Ammon's horn (tissue), 1 donor: ENCODE results near the gene KCNMA1.

Source experiments
- DNase-seq: peaks from one replicate; pipeline ENCODE4 v3.0.0-alpha.2; 2016; ENCODE audit warnings: low spot score

The KCNMA1 gene

DNA sequence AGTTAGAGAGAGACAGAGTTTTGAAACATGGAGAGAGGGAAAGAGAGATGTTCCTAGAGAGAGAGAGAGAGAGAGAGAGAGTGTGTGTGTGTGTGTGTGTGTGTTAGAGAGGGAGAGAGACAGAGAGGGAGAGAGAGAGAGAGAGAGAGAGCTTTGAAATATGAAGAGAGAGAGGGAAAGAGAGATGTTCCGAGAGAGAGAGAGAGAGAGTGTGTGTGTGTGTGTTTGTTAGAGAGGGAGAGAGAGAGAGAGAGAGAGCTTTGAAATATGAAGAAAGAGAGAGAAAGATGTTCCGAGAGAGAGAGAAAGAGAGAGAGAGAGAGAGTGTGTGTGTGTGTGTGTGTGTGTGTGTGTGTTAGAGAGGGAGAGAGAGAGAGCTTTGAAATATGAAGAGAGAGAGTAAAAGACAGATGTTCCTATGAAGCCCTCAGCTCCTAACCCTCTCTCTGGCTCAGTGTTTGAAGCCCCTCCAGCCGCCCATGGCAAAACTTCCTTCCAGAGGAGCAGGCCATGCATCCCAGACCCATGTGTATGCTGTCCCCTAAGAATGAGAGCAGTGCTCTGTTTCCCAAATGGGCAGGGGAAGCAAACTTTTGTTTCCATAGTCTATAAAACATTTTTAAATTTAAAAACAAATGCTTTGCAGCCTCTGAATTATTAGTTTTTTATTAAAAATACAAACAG lies 130.9 kb downstream of the KCNMA1 start:
- DNase-seq, result no peak

DNA sequence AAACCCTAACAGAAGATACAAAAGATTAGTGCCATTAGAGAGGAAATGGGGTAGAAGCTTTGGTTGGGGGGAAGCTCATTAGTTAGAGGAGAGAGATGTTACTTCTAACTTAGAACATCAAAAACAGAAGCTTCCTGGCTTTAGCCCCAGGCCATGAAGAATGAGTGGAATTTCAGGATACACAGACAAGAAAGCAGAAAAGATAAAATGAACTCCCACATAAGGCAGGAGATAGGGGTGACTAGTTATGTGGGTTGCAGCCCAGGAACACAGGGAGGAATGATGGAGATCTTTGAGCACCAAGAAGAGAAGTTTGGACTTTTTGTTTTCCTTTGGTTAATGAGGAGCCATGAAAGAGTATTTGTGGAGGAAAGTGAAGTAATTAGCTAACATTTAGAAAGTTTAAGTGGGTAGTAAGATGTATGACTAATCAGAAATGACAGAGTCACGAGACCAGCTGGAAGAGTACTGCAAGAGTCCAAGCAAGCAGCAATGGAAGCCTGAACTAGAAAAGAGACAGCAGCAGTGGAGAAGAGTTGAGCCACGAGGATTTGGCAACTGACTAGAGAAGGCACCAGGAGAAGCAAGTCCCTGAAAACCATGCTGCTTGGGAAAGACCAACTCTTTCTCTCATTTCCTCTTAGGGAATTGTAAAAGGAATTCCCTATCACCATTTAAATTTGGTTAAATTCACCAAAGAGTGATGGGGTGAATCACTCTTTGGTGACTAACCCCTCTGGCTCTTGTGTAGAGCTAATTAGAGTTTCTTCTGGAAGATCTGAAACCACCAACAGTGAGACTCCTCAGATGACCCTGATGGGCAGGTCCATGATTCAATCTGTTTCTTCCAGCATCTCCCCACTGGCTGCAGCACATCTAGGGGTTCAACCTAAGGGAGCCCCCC lies 131.9 kb downstream of the KCNMA1 start:
- DNase-seq, result no peak

DNA sequence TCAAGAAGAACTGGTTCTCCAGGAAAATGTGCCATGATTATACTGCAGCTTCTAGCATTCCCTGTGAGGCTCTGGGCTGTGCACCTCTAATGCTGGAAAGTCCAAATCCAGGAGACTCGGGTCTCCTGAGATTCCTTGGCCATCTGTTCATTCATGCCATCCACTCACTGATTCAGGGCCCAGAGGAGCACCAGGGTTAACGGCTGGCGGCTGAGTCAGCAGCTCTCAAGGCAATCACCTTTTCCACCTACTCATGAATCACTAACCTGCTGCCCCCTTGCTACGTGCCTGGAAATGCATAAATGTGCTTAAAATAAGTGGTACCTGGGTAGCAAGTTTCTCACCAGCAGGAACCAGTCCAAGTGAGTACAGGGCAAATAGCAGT lies 132.7 kb downstream of the KCNMA1 start:
- DNase-seq, result no peak

DNA sequence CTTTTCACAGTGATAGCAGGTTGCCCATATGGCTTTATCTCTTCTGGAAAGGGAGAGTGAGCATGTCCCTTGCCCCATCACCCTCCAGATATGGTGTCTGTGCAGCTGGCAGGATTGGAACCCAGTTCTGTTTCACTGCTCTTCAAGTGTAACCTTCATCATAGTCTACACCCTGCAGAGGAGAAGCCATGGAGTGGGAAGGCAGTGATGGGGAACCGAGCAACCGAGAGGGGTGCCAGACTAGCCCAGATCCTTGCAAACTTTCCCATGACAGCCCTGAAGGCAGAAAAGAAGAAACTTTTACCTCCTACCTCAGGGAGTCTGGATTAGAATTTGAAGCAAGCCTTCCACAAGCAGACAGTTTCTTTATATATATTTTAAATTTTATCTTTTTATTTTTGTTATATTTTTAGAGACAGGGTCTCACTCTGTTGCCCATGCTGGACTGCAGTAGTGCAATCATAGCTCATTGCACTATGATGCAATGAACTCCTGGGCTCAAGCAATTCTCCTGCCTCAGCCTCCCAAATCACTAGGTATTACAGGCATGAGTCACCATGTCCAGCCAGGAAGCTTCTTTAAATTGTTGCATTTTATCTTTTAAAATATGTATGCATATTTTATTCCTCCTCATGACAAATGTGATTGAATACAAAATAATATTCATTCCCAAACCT lies 133.3 kb downstream of the KCNMA1 start:
- no peak for DNase-seq

DNA sequence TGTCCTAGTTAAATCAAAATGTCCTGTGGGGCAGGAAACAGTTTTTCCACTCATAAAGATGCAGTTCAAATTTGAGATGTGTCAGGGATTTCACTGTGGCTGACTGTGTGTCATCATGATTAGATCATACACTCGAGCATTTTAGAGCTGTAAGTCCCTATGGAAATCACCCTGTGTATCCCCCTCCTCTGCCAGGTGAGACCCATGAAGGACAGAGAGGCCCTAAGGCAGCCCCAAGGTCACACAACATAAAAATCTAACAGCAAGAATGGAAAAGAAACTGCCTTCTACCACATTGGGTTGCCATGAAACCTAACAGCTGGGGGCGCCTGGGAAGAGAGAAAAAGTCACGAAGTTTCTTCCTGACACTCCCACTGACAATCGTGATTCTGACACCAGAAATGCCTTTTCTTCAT lies 135.8 kb downstream of the KCNMA1 start:
- no peak for DNase-seq

DNA sequence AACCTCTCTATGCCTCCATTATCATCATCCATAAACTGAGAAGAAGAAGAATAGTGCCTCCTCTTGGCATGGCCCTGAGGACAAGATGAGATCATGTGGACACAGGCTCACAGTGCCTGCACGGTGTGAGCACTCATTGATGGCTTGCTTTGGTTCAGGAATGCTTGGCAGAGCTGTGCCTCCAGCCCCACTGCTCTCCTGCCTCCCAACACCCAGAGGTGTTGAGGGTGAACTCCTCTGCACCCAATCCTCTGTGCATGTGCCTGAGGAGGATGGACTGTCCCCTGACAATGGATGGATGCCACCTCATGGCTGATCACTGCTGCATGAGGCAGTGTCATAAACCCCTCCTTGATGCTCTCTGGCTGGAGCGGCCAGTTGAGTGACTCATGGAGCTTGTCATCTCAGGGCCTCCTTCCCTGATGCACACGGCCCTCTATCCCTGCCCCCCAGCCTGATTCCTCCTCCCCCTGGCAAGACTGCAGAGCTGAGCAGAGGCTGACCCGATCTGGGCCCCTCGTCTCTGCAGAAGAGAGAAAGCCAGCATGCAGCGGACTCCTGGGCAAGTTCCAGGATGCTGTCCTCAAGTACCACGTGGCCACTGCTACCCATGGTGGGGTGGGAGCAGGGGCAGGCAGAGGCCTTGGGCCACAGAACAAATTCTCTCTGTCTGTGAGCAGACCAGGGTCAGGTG lies 136.3 kb downstream of the KCNMA1 start:
- peak; percentile 57 for DNase-seq

DNA sequence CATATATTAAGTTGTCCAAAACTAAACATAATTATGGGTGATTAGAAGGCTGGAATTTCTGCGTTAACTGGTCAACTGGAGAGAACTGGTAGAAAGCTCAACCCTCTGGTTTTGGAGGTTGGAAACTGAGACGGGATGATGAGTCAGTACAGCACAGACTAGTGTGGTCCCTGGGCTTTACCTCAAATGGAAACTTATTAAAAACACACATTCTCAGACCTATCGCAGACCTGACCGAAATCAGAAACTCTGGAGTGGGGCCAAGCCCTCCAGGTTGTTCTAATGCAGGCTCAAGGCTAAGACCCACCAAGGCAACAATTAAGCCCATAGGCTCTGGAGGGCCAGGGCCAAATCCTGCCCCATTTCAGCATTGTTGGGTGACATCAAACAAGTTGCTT lies 136.9 kb downstream of the KCNMA1 start:
- DNase-seq, result no peak

DNA sequence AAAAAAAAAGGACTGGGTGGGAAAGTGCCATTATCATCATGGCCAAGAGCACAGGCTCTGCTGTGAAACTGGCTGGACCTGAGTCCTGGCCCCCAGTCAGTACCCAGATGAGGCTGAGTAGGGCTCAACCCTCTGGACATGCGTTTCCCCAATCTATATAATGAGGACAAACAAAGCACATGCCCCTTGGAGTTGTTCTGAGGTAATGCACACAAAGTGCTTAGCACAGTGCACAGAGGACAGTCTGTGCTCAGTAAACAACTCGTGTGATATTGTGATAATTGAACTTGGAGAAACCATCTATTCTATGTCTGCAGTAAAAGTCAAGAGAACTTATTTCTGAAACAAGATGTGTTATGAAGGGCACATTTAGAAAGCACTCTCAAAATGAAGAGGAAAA lies 138.8 kb downstream of the KCNMA1 start:
- no peak for DNase-seq

DNA sequence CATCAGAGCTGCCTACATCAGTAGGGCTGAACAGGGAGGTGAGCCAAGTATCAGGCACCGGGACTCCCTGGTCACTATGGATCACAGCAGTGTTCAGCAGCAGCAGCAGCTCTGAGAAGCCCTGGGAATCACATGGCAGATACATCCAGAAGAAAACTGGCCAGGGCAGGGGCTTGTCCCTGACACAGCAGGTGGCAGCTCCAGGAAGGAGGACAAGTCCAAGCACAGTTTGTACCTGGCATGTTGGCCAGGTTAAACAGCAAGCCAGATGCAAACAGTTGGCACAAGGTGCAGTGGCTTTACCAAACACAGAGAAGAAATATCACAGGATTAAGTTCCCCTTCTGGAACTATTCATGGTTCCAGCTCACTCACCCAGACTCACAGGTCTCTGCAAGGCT lies 139.4 kb downstream of the KCNMA1 start:
- no peak for DNase-seq

DNA sequence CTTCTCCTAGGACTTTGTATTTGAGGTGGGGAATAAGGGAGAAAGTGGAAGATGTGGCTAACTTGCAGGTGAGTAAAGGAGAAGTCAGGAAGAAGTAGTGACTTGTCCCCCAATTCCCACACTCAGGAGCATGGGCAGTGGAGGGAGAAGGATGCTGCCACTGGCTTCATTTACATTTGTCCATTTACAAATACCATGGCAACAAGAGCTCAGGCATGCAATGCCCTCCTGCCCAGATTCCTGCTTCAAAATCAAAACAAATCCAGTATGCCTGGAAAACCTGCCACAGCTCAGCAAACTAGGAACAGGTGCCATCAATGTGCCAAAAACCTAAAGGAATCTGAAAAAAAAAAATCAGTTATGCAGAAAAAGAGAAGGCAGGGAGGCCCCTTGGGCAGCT lies 139.9 kb downstream of the KCNMA1 start:
- DNase-seq, result no peak

DNA sequence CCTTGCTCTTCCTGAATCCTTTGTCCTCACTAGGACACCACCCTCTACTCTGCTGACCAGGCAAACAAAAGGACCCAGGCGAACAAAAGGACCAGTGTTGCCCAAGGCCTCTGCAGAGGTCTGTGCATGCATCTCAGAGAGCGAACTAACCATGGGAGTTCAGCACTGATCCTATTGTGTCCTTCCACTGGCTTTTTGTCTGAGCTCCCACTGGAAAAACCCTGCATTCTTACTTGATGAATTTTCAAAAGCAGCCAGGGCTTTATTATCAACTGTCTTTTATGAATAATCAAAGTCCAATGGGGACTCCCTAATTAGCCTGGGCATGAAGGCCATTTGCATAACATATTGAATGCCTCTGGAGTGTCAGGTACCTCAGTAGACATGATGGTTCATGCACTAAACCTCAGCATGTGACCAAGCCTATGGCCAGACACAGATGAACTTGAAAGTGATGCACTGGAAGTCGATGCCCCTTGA lies 140.6 kb downstream of the KCNMA1 start:
- DNase-seq, result peak; percentile 48

DNA sequence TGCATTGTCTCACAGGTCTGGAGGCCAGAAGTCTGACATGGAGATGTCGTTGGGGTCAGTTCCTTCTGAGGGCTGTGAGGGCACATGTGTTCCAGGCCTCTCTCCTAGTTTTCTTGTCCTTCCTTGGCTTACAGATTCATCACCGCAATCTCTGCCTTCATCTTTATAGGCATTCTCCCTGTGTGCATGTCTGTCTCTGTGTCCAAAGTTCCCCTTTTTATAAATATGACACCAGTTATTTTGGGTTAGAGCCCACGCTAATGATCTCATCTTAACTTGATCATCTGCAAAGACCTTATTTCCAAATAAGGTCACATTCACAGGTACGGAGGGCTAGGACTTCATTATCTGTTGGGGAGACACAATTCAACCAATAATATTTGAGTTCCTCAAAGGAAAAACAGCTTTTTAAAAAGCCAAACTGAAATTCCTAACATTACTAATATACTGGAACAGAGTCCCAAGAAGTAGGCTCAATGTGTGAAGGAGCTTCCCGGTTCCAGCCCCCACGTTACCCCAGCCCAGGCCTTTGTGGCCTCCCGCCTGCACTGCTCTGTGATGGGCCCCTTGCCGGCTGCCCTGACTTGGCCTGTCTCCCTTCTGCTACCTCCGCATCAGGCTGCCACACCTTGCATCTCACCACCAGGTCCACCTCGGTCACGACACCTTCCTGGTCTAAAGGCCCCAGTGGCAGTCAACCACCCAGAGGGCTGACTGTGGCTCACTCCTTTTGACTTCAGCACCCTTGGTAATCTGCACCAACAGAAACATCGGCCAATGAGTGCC lies 142.7 kb downstream of the KCNMA1 start:
- DNase-seq, result no peak

DNA sequence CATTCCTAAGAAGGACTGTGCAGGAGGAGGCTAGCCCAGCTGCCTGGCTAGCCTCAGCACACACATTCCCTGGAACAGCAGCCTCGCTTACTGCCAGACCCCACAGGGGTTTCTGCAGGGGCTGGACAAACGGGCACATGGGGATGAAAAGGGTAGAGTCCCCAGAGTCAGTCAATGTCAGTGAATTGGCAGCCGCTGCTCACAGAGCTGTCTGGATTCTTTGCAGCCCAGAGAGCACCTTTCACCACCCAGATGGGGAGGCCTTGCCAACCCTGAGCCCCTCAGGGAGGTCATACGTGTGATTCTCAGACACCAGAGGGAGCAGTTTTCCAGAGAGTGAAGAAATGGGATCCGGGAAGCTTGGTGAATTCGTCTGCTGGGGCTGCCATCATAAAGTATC lies 143.3 kb downstream of the KCNMA1 start:
- peak; percentile 22 for DNase-seq

DNA sequence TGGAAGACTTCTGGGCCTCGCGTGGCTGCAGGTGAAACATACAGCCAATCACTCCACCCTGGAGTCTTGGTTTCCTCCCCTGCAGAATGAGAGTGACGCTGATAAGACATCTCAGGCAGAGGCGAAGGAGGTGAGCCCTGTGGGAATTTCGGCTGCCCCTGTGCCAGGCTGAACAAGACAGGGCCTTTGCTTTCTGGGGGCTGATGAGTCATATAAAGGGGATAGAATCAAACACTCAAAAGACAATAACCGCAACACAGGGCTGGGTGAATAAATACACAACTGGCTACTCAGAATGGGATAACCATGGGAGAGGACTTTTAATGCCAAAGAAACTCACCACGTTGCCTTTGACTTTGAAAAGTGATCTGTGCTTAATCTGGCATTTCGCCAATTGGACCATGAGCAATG lies 143.8 kb downstream of the KCNMA1 start:
- DNase-seq, result no peak

DNA sequence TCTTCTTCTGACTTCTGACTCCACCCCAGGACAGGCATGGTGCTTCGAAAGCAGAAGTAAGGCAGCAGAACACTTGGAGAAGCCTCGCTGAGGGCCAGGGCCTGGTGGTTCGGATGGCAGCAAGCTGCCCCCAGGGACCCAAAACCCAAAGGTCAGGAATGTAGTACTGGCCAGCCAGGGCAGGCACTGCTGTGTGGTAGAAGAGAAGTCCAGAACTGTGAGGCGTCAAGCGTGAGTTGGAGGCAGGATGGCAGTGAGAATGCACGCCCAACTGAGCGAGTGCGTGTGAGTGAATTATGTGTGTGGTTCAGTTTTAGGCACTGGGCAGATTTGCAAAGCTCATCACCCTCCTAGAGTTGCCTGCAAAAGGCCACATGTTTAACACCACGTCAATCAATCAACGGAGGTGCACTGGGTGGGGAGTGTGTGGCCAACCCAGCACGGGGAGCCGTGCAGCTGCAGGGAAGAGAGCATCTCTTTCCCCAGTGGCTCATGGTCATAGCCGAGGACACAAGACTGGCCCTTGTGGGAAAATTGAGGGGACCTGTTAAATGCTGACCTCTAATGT lies 144.3 kb downstream of the KCNMA1 start:
- no peak for DNase-seq

DNA sequence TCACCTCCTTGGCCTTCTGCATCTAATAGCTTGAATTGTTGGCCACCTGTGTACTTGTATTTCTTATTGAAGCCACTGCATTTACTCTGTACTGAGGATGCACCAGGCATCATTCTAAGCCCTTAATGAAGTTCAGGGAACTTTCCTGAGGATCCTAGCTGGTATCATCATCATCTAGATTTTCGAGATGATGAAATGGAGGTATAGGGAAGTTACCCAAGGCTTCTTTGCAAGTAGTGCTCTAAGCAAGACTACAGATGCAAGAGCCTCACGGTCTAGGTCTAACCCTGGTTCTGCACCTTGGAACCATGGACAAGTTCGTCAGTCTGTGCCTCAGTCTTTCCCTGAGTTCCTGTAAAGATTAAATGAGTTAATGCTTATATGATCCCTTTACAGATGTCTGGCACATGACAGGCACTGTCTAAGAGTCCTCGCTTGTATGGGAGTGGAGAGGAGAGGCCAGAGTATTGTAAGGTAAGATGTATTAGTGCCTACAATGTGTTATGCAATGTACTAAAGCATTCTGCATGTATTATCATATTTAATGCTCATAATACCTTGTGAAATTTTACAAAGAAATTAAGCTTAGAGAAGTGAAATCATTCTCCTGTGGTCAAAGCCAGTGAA lies 145.1 kb downstream of the KCNMA1 start:
- no peak for DNase-seq

DNA sequence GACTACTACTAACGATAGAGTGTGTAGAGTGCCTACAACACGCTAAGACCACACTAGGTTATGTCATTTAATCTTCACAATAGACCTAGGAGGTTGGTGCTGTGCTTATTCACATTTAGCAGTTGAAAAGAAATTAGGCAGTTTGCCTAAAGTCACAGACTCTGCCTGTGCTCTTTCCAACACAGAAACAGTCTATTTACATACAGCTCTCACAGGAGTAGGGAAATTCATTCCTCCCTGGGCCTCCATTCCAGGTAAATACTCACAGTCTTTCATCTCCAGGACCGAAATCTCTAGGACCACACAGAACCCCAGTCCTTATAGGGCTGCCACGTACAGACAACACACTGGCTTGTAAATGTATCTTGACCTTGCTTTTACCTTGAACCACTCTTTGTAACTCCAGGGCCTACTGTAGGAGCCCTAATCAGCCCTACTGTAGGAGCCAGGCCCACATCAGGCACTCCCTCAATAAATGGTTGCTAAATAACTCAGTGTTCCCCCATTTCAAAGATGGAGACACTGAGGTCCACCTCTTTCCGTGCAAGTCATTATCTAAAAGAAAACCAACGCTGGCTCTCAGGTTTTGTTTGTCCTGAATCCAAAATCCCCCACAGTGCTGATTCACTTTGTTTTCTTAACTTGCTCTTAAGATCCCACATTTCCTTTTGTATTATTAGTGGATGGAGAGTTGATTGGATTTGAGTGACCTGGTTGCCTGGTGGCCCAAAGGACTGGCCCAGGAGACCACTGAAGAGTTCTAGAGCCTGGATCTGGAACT lies 146.9 kb downstream of the KCNMA1 start:
- no peak for DNase-seq

DNA sequence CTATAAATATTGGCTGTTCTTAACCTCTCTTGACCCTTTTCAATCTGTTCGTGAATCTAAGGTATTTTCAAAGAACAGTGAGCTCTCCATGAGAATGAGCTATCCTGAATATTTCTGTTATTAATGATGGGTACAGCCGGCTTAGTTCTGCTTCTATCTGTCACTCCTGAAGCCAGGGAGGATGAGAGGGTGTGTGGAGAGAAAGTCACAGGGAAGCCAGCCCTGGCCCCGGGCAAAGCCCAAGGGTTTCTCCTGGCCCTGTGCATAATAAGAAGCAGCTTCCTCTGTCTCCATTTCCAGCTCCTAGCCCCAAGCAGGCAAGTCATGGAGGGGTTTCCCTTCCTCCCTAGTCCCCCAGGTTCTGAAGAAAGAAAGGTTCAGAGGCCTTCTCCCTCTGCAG lies 151.1 kb downstream of the KCNMA1 start:
- DNase-seq, result no peak

DNA sequence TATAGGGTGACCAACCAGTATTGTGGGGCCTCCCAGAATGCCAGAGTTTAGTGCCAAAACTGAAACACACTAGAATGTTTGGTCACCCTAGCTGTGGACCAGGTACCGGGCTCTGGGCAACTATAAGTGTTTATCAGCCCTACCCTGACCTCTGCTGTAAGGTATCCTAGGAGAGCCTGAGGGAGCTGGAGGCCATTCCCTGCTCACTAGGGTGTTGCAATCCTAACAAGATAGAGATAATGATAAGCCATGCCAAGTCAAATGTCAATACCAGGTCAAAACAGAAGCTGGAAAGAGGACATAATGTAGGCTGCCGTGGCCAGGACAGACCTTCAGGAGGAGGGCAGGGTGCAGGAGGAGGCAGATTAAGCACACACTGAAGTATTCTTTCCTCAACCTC lies 151.8 kb downstream of the KCNMA1 start:
- no peak for DNase-seq

DNA sequence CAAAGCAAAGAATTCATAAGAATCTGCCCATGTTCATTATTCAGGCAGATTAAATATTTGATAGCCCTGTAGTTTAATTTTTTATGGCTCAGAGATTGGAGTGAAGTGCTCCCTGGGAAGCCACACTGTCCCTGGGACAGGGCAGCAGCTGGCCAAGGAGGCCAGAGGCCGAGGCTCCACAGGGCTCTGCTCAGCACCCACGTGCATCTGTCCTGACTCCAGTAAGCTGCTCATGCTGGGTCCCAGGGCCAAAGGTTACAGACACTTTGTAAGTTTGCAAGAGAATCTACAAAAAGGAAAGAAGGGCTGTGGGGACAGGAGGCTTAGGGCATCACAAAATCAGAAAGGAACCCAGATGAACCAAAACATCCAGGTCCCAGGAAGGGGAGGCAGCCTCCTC lies 155.5 kb downstream of the KCNMA1 start:
- DNase-seq, result no peak
